Caco-2 (cell line): ENCODE data around the gene COL13A1. TPM values are rescaled to one million over a fixed set of nuclear protein-coding genes. Genes with fewer than 3 reads are reported as not detected.

Experiments used
- BruUV-seq: library from RNA; stranded (reverse); fragments of 400-500 nt; replicated peaks from 2 replicates; lab custom pipeline; 2021; lab: Mats Ljungman, UMichigan
- CTCF ChIA-PET: fragments of 300-600 bp; sonication (Branson Sonifier 250); formaldehyde crosslinking; loops from one replicate; lab custom pipeline; 2022; ENCODE audit warnings: antibody characterized with exemption; lab: Charles Lee
- POLR2A ChIA-PET: fragments of 300-600 bp; sonication (Branson Sonifier 250); formaldehyde crosslinking; loops from one replicate; lab custom pipeline; 2022; ENCODE audit warnings: antibody characterized with exemption; lab: Charles Lee
- DNase-seq, 2 experiments: peaks; one replicate each; pipeline versions ENCODE4 v3.0.0 to v3.0.0-alpha.2; 2020 to 2022
- H3K27me3 ChIP-seq: replicated peaks from 2 replicates; pipeline ENCODE4 v1.6.0; 2011; ENCODE audit warnings: low read length; ENCODE audit not compliant: control insufficient read depth, insufficient read depth
- H3K36me3 ChIP-seq: 2 replicates; pipeline ENCODE4 v1.5.1; 2011; ENCODE audit warnings: low read length; ENCODE audit not compliant: control insufficient read depth, insufficient read depth
- H3K4me1 ChIP-seq: fragments of 250-450 bp; sonication (Bioruptor Pico); 2 replicates; pipeline ENCODE4 v1.5.1; 2020; ENCODE audit warnings: mild to moderate bottlenecking
- H3K4me3 ChIP-seq: 2 replicates; pipeline ENCODE4 v1.5.1; 2011; ENCODE audit warnings: low read depth, mild to moderate bottlenecking, control low read depth, low read length
- H3K9me3 ChIP-seq: fragments of 250-450 bp; sonication (Bioruptor Pico); 2 replicates; pipeline ENCODE4 v1.5.1; 2020; ENCODE audit warnings: mild to moderate bottlenecking, moderate library complexity
- H3K27ac Mint-ChIP-seq: one replicate; pipeline ENCODE4 v1.8.0; 2022; ENCODE audit warnings: mixed read lengths; ENCODE audit not compliant: unreplicated experiment
- H3K27me3 Mint-ChIP-seq: one replicate; pipeline ENCODE4 v1.8.0; 2022; ENCODE audit warnings: mixed read lengths; ENCODE audit not compliant: insufficient read depth, unreplicated experiment
- H3K36me3 Mint-ChIP-seq: one replicate; pipeline ENCODE4 v1.8.0; 2022; ENCODE audit warnings: mild to moderate bottlenecking, mixed read lengths; ENCODE audit not compliant: insufficient read depth, unreplicated experiment
- H3K4me1 Mint-ChIP-seq: one replicate; pipeline ENCODE4 v1.8.0; 2022; ENCODE audit warnings: low read depth, mixed read lengths; ENCODE audit not compliant: unreplicated experiment
- H3K4me3 Mint-ChIP-seq: one replicate; pipeline ENCODE4 v1.8.0; 2022; ENCODE audit warnings: mild to moderate bottlenecking, moderate library complexity, mixed read lengths; ENCODE audit not compliant: unreplicated experiment
- H3K9me3 Mint-ChIP-seq: one replicate; pipeline ENCODE4 v1.8.0; 2022; ENCODE audit warnings: mixed read lengths; ENCODE audit not compliant: unreplicated experiment
- CTCF ChIP-seq, 2 experiments: fragments of 200-600 bp in 1 of 2; IDR thresholded peaks; 1 replicate in 1 of 2; 2 replicates in 1 of 2; pipeline versions ENCODE4 v1.5.1 to v1.8.0; 2011 to 2022; ENCODE audit warnings: antibody characterized with exemption in 1 of 2, control low read depth in 1 of 2, inconsistent platforms in 1 of 2, low read depth in 1 of 2, low read length in 1 of 2, mild to moderate bottlenecking in 1 of 2, moderate library complexity in 1 of 2; ENCODE audit not compliant: insufficient read depth in 1 of 2, severe bottlenecking in 1 of 2, unreplicated experiment in 1 of 2
- intact Hi-C: fragments of 100-400 bp; cut with micrococcal nuclease; formaldehyde crosslinking; loops from one replicate; pipeline ENCODE4 v1.10.0; 2022; ENCODE audit not compliant: unreplicated experiment
- total RNA-seq: library from RNA; stranded (reverse); gene quantifications from 2 replicates; pipeline ENCODE4 v1.2.3, GENCODE V29; 2022

Gene COL13A1
- total RNA-seq, 1 experiment from 2014 or later: not detected

- no TSS peak for BruUV-seq
- TF ChIP-seq CTCF (IDR thresholded peaks at IDR 0.05; ENCODE audit: insufficient read depth in 1 of 2, low read depth in 1 of 2, low read length in 1 of 2, severe bottlenecking in 1 of 2, unreplicated experiment in 1 of 2): no peak
- ChIA-PET POLR2A (no interaction called here), CTCF (no interaction called here)
- Mint-ChIP-seq H3K4me1 (peaks cover 7% of the 10 kb centered on the region), H3K36me3 (no peaks in the 10 kb centered on the region), H3K4me3 (no peak overlapping the region), H3K27ac (no peak overlapping the region), H3K9me3 (no peaks in the 10 kb centered on the region), H3K27me3 (peaks cover 25% of the 10 kb centered on the region)
- Histone ChIP-seq H3K4me1 (peaks cover 12% of the 10 kb centered on the region), H3K27me3 (peaks cover 8% of the 10 kb centered on the region; the same call in 1 of the 2 replicates), H3K9me3 (no peaks in the 10 kb centered on the region), H3K36me3 (no peaks in the 10 kb centered on the region), H3K4me3 (no peak overlapping the region)
- intact Hi-C loops: no loop called here
- no peak for DNase-seq
These were observed 33.5 kb downstream of the COL13A1 start for GRCh38 chr10:69835233-69835632.

GRCh38 chr10:69835875-69836730 is 34.4 kb downstream of the COL13A1 start:
- peaks cover 8% of the 10 kb centered on the region; the same call in 1 of the 2 replicates for H3K27me3 ChIP-seq
- peaks cover 26% of the 10 kb centered on the region for H3K27me3 Mint-ChIP-seq

GRCh38 chr10:69836731-69837030 is 35.0 kb downstream of the COL13A1 start:
- no peak overlapping the region for H3K4me3 Mint-ChIP-seq

More at GRCh38 chr10:69835875-69836730, 34.4 kb downstream of the COL13A1 start:
- intact Hi-C loops: no loop called here
- H3K9me3 Mint-ChIP-seq: no peaks in the 10 kb centered on the region
- no peak overlapping the region for H3K4me3 Mint-ChIP-seq
- no peak for DNase-seq
- H3K27ac Mint-ChIP-seq: no peak overlapping the region
- TF ChIP-seq CTCF (IDR thresholded peaks at IDR 0.05; ENCODE audit: insufficient read depth in 1 of 2, low read depth in 1 of 2, low read length in 1 of 2, severe bottlenecking in 1 of 2, unreplicated experiment in 1 of 2): no peak
- no peaks in the 10 kb centered on the region for H3K36me3 Mint-ChIP-seq
- no TSS peak for BruUV-seq
- Histone ChIP-seq H3K4me3 (no peak overlapping the region), H3K4me1 (peaks cover 12% of the 10 kb centered on the region), H3K9me3 (no peaks in the 10 kb centered on the region), H3K36me3 (no peaks in the 10 kb centered on the region)
- ChIA-PET CTCF (interaction anchor here (0.6 kb wide), 1 partner anchor 10 kb away, joined by 4 read pairs; no protein-coding TSS in a partner anchor), POLR2A (no interaction called here)
- H3K4me1 Mint-ChIP-seq: peaks cover 7% of the 10 kb centered on the region

More at GRCh38 chr10:69836731-69837030, 35.0 kb downstream of the COL13A1 start:
- Mint-ChIP-seq H3K9me3 (no peaks in the 10 kb centered on the region), H3K27me3 (peaks cover 29% of the 10 kb centered on the region), H3K4me1 (peaks cover 7% of the 10 kb centered on the region), H3K27ac (no peak overlapping the region), H3K36me3 (no peaks in the 10 kb centered on the region)
- Histone ChIP-seq H3K27me3 (peaks cover 8% of the 10 kb centered on the region; the same call in 1 of the 2 replicates), H3K36me3 (no peaks in the 10 kb centered on the region), H3K9me3 (no peaks in the 10 kb centered on the region), H3K4me1 (peaks cover 12% of the 10 kb centered on the region), H3K4me3 (no peak overlapping the region)
- DNase-seq: no peak
- POLR2A ChIA-PET: no interaction called here
- CTCF ChIA-PET: no interaction called here
- no TSS peak for BruUV-seq
- no peak for TF ChIP-seq CTCF (IDR thresholded peaks at IDR 0.05; ENCODE audit: insufficient read depth in 1 of 2, low read depth in 1 of 2, low read length in 1 of 2, severe bottlenecking in 1 of 2, unreplicated experiment in 1 of 2)
- intact Hi-C loops: no loop called here
